GM12891 (cell line): ENCODE results near the gene ZDHHC17.

Experiments
- DNase-seq: peaks from one replicate; pipeline ENCODE4 v3.0.0; 2011; ENCODE audit warnings: low spot score; ENCODE audit not compliant: insufficient read length
- FAIRE-seq: peaks from 2 replicates; lab custom pipeline; 2011; peaks lifted over from hg19 to GRCh38; lab: Jason Lieb, UNC
- PAX5 ChIP-seq: IDR thresholded peaks from 2 replicates; pipeline ENCODE4 v1.6.1; 2011; ENCODE audit warnings: low read length, moderate library complexity, mild to moderate bottlenecking; ENCODE audit not compliant: insufficient read depth, severe bottlenecking
- POLR2A ChIP-seq: IDR thresholded peaks from 2 replicates; pipeline ENCODE4 v1.6.1; 2011; ENCODE audit warnings: low read depth, low read length, control low read depth
- POLR2AphosphoS5 ChIP-seq: IDR thresholded peaks from 2 replicates; pipeline ENCODE4 v1.6.1; 2011; ENCODE audit warnings: low read depth, low read length, control low read depth
- POU2F2 ChIP-seq: IDR thresholded peaks from 2 replicates; pipeline ENCODE4 v1.6.1; 2011; ENCODE audit warnings: low read depth, mild to moderate bottlenecking, control low read depth, low read length, moderate library complexity
- SPI1 ChIP-seq: IDR thresholded peaks from 2 replicates; pipeline ENCODE4 v1.6.1; 2011; ENCODE audit warnings: low read depth, low read length, control low read depth
- TAF1 ChIP-seq: IDR thresholded peaks from 2 replicates; pipeline ENCODE4 v1.6.1; 2011; ENCODE audit warnings: low read depth, low read length, control low read depth

The ZDHHC17 gene

GRCh38 chr12:76874491-76875190, 110.7 kb downstream of the ZDHHC17 start:
- no peak for FAIRE-seq
- no peak for DNase-seq
- no peak for TF ChIP-seq TAF1
- no peak for TF ChIP-seq POLR2AphosphoS5
- TF ChIP-seq POU2F2 = no peak
- no peak for TF ChIP-seq SPI1
- TF ChIP-seq PAX5 = no peak
- TF ChIP-seq POLR2A = no peak

GRCh38 chr12:76876696-76877229, 112.8 kb downstream of the ZDHHC17 start:
- no peak for TF ChIP-seq SPI1
- no peak for TF ChIP-seq PAX5
- TF ChIP-seq TAF1 = no peak
- TF ChIP-seq POU2F2 = no peak
- no peak for TF ChIP-seq POLR2A
- no peak for TF ChIP-seq POLR2AphosphoS5
- no peak for DNase-seq
- no peak for FAIRE-seq

- FAIRE-seq (no peak), DNase-seq (peak; percentile 37)
- no peak for TF ChIP-seq TAF1
- no peak for TF ChIP-seq PAX5
- TF ChIP-seq POU2F2 = no peak
- no peak for TF ChIP-seq POLR2A
Measured at GRCh38 chr12:76878099-76878898, 114.4 kb downstream of the ZDHHC17 start.

GRCh38 chr12:76878899-76879709, 115.2 kb downstream of the ZDHHC17 start, which contains the start of gene CSRP2:
TSS of gene CSRP2 (minus strand) at chr12:76879019. CDS start at chr12:76866260, 12,759 bp downstream.
- peak; percentile 75 for FAIRE-seq
- TF ChIP-seq SPI1 = no peak
- TF ChIP-seq POLR2AphosphoS5 = no peak
- no peak for TF ChIP-seq PAX5
- TF ChIP-seq POLR2A = no peak
- TF ChIP-seq TAF1 = no peak
- no peak for TF ChIP-seq POU2F2
- peak; percentile 75 for DNase-seq

DNA sequence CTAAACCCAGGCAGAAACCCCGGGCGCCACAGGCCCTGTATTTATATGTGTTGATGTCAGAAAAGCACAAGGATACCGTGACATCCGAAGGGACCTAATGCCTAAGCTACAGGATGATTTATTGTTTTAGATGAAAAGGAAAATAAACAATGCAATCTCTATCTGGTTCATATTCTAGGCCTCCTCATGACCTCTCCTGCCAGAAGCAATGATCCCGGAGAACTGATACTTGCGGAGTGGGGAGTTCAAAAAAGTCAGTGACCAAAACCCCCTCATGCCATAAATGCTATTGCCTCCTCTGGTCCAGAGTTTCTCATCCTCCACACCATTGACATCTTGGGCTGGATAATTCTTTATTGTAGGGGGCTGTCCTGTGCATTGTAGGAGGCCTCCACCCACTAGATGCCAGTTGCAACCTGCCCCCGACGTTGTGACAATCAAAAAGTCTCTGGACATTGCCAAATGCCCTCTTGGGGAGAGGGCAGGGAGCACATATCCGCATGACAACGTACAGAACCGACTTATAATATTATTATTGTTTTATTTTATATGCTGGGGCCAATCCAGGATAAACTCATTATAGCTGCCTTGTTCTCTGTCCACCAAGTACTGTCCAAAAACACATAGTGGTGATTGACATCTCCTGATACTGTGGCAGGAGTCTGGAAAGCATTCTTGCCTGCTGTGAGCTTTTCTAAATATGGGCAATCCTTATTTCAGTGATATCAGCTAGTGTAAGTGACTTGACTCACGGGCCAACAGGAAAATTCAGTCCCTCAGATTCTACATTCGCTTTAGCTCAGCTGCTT, 116.0 kb downstream of the ZDHHC17 start:
- FAIRE-seq = no peak
- TF ChIP-seq POLR2A (no peak), POLR2AphosphoS5 (no peak), TAF1 (no peak), PAX5 (no peak), SPI1 (no peak), POU2F2 (no peak)
- no peak for DNase-seq

DNA sequence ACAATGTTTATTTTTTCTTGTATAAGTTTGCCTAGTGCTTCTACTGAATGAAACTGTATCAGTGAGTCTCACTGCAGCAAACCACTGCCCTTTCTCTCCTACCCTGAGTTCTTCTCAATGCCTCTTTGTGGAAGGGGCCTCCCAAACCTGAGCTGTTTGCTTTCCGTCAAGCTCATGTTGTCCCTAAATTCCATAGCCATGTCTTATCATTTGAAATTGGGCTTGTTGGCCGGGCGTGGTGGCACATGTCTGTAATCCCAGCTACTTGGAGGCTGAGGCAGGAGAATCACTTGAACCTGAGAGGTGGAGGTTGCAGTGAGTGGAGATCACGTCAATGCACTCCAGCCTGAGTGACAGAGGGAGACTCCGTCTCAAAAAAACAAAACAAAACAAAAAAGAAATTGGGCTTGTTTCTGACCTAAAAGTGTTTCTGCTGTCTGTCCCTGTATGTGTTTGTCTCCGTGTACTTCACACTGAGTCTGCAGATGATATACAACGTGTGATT, 116.7 kb downstream of the ZDHHC17 start:
- TF ChIP-seq PAX5 (no peak), POU2F2 (no peak), POLR2A (no peak), POLR2AphosphoS5 (no peak), TAF1 (no peak), SPI1 (no peak)
- DNase-seq (no peak), FAIRE-seq (no peak)

DNA sequence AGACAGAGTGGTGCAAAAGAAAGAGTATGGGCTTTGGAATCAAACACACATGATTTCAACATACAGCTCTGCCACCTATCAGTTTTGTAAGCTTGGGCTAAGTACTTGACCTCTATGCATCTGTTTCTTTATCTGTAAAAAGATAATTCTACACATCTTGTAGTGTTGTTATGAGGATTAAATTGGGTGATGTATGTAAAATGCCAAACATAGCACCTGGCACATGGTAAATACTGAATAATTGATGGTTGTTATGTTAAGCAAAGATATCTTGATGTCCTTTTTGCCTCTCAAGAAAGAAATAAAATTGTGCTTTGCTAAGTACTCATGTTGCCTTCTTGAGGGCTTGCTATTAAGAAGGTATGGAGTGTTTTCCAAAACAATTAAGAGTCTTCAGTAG, 117.2 kb downstream of the ZDHHC17 start:
- TF ChIP-seq PAX5 (no peak), POLR2AphosphoS5 (no peak), POU2F2 (no peak), TAF1 (no peak), SPI1 (no peak), POLR2A (no peak)
- FAIRE-seq = no peak

GRCh38 chr12:76882367-76882766, 118.5 kb downstream of the ZDHHC17 start:
- FAIRE-seq = no peak

More for the DNA sequence above, 117.2 kb downstream of the ZDHHC17 start:
- DNase-seq = no peak

GRCh38 chr12:76883151-76883550, 119.2 kb downstream of the ZDHHC17 start:
- DNase-seq (no peak), FAIRE-seq (no peak)
- TF ChIP-seq POU2F2 (no peak), POLR2AphosphoS5 (no peak), PAX5 (no peak), SPI1 (no peak)

More at GRCh38 chr12:76882367-76882766, 118.5 kb downstream of the ZDHHC17 start:
- no peak for DNase-seq
- TF ChIP-seq SPI1 = no peak
